Activated T-helper 2 cell treated with anti-CD3 and anti-CD28 coated beads, Interferon-gamma antibody, Interleukin-2, Interleukin-4, amounts not matched to agents 10 μg/mL and 5 μg/mL and 100 μg/mL, durations not matched to agents 14 hours and 24 hours and 36 hours (primary cell): ENCODE data around the gene PCBP3. TPM values are rescaled to one million over a fixed set of nuclear protein-coding genes. Genes with fewer than 3 reads are reported as not detected.
"Not testable (repeated sequence)": the region's sequence is repeated elsewhere in the genome, so short reads cannot be mapped to it uniquely, and the experiment has no call there.

Experiments used
- DNase-seq: peaks from one replicate; pipeline ENCODE4 v3.0.0; 2021; ENCODE audit warnings: low spot score
- H3K27ac Mint-ChIP-seq: one replicate; pipeline ENCODE4 v1.8.0; 2021; ENCODE audit warnings: mixed read lengths
- H3K27me3 Mint-ChIP-seq: one replicate; pipeline ENCODE4 v1.8.0; 2021; ENCODE audit warnings: low read depth, mixed read lengths
- H3K36me3 Mint-ChIP-seq: one replicate; pipeline ENCODE4 v1.8.0; 2021; ENCODE audit warnings: low read depth, mixed read lengths
- H3K4me1 Mint-ChIP-seq: one replicate; pipeline ENCODE4 v1.8.0; 2021; ENCODE audit warnings: low read depth, mixed read lengths
- H3K4me3 Mint-ChIP-seq: one replicate; pipeline ENCODE4 v1.8.0; 2021; ENCODE audit warnings: low read depth, mild to moderate bottlenecking, moderate library complexity, mixed read lengths
- H3K9me3 Mint-ChIP-seq: one replicate; pipeline ENCODE4 v1.8.0; 2021; ENCODE audit warnings: mixed read lengths
- intact Hi-C: fragments of 100-400 bp; cut with micrococcal nuclease; formaldehyde crosslinking; loops from one replicate; pipeline ENCODE4 v1.15.1; 2023
- total RNA-seq: library from RNA; stranded (reverse); gene quantifications from 2 replicates; pipeline ENCODE4 v1.2.3, GENCODE V29; 2022

The PCBP3 gene
- 6.9 and 8.2 TPM in 2 replicates for total RNA-seq

GRCh38 chr21:45643021-45643980 is at the start of gene PCBP3:
PCBP3 (plus strand) TSS chr21:45643725; CDS start chr21:45850086, 206,361 bp downstream.
- intact Hi-C loops: loop anchor here (1.0 to 10.0 kb wide), 5 partner anchors 53 to 828 kb away; partner anchors contain the start of genes POFUT2 and SUMO3
- peak; percentile 92 for DNase-seq
- H3K4me3 Mint-ChIP-seq: peak within 1 kb of the TSS; percentile 78
- H3K9me3 Mint-ChIP-seq: no peaks in the 10 kb centered on the region
- H3K27me3 Mint-ChIP-seq: peaks cover 8% of the 10 kb centered on the region
- H3K36me3 Mint-ChIP-seq: no peaks in the 10 kb centered on the region
- H3K27ac Mint-ChIP-seq: no peak within 1 kb of the TSS
- H3K4me1 Mint-ChIP-seq: peaks cover 13% of the 10 kb centered on the region

GRCh38 chr21:45594721-45595489 is 48.6 kb upstream of the PCBP3 start:
- DNase-seq: no peak
- H3K36me3 Mint-ChIP-seq: no peaks in the 10 kb centered on the region
- no peak overlapping the region for H3K27ac Mint-ChIP-seq

DNA sequence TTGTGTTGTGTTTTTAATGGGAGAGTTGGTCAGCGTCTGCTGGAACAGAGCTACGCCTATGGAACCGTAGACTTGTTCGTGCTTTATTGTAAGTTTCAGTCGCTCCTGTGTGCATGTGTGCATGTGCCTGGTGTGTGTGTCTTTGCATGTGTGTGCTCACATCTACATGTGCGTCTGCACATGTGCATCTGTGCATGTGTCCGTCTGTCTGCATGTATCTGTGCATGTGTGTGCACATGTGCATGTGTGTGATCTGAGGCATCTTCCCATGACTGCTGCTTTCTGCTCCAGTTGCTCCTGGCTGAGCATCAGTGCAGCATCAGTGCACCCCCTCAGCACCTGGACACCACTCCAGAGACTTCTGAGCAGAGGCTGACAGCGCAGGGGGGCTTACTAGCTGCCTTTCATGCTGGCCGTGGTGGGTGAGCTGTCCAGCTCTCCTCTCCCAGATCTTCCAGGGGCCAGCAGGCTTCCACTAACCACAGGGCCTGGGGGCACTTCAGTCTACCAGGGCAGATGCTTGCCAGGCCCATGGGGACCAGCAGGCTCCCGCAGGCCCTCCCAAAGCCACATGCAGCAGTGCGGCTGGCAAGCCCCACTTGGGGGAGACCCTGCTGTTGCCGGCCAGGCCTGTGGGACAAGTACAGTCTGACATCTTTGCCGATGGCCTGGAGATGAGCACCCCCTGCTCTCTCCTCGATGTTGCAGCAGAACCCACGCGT is 47.8 kb upstream of the PCBP3 start:
- Mint-ChIP-seq H3K36me3 (no peaks in the 10 kb centered on the region), H3K4me1 (peaks cover 15% of the 10 kb centered on the region), H3K9me3 (no peaks in the 10 kb centered on the region), H3K27me3 (peaks cover 2% of the 10 kb centered on the region), H3K4me3 (no peak overlapping the region), H3K27ac (no peak overlapping the region)
- intact Hi-C loops: loop anchor here (1.0 kb wide), 2 partner anchors 39 to 117 kb away; no protein-coding TSS in a partner anchor
- DNase-seq: no peak

More at GRCh38 chr21:45594721-45595489, 48.6 kb upstream of the PCBP3 start:
- Mint-ChIP-seq H3K4me3 (no peak overlapping the region), H3K27me3 (peaks cover 2% of the 10 kb centered on the region), H3K9me3 (no peaks in the 10 kb centered on the region), H3K4me1 (peaks cover 15% of the 10 kb centered on the region)
- intact Hi-C loops: no loop called here

- Mint-ChIP-seq H3K4me1 (peaks cover 15% of the 10 kb centered on the region), H3K4me3 (no peak overlapping the region), H3K9me3 (no peaks in the 10 kb centered on the region), H3K36me3 (no peaks in the 10 kb centered on the region), H3K27me3 (peaks cover 2% of the 10 kb centered on the region), H3K27ac (no peak overlapping the region)
- intact Hi-C loops: loop anchor here (1.0 kb wide), 2 partner anchors 41 to 119 kb away; no protein-coding TSS in a partner anchor
- DNase-seq: peak; percentile 72
Measured at GRCh38 chr21:45596704-45597318, 46.7 kb upstream of the PCBP3 start.

GRCh38 chr21:45598109-45598508 is 45.4 kb upstream of the PCBP3 start:
- Mint-ChIP-seq H3K27me3 (peaks cover 4% of the 10 kb centered on the region), H3K4me3 (no peak overlapping the region), H3K36me3 (no peaks in the 10 kb centered on the region), H3K4me1 (peaks cover 15% of the 10 kb centered on the region), H3K27ac (no peak overlapping the region), H3K9me3 (peaks cover 4% of the 10 kb centered on the region)
- intact Hi-C loops: no loop called here
- no peak for DNase-seq

DNA sequence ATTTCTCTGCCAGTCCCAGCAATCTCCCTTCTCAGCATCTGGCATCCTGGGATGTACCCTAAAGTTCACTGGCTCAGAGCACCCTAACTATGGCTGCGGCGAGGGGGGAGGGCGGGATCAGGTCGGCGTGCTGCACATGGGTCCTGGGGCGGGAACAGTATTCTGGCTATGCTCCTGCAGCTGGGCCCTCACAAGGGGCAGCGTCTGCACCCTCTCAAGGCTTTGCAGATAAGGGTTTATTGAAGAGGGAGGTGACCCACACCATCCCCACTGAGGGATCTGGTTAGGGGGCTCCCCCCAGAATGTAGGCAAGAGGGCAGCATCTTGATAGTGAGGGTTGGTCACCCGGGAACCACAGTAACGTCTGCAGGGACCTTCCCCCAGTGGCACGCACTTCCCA is 44.9 kb upstream of the PCBP3 start:
- H3K27ac Mint-ChIP-seq: no peak overlapping the region
- H3K4me3 Mint-ChIP-seq: no peak overlapping the region
- intact Hi-C loops: no loop called here
- no peak for DNase-seq
- H3K4me1 Mint-ChIP-seq: peaks cover 11% of the 10 kb centered on the region
- no peaks in the 10 kb centered on the region for H3K36me3 Mint-ChIP-seq
- peaks cover 9% of the 10 kb centered on the region for H3K27me3 Mint-ChIP-seq
- H3K9me3 Mint-ChIP-seq: peaks cover 10% of the 10 kb centered on the region

GRCh38 chr21:45599146-45599581 is 44.4 kb upstream of the PCBP3 start:
- Mint-ChIP-seq H3K27ac (no peak overlapping the region), H3K27me3 (peaks cover 11% of the 10 kb centered on the region), H3K4me3 (no peak overlapping the region), H3K9me3 (peaks cover 15% of the 10 kb centered on the region), H3K4me1 (peaks cover 7% of the 10 kb centered on the region), H3K36me3 (no peaks in the 10 kb centered on the region)
- no peak for DNase-seq
- intact Hi-C loops: no loop called here

GRCh38 chr21:45600248-45600647 is 43.3 kb upstream of the PCBP3 start:
- Mint-ChIP-seq H3K4me1 (peaks cover 7% of the 10 kb centered on the region), H3K27me3 (peaks cover 12% of the 10 kb centered on the region), H3K27ac (no peak overlapping the region), H3K36me3 (no peaks in the 10 kb centered on the region), H3K9me3 (peaks cover 17% of the 10 kb centered on the region), H3K4me3 (no peak overlapping the region)
- DNase-seq: no peak
- intact Hi-C loops: no loop called here

- peaks cover 12% of the 10 kb centered on the region for H3K27me3 Mint-ChIP-seq
- intact Hi-C loops: no loop called here
Measured at GRCh38 chr21:45601551-45601950, 42.0 kb upstream of the PCBP3 start.

GRCh38 chr21:45602106-45602505 is 41.4 kb upstream of the PCBP3 start:
- no peak overlapping the region for H3K27ac Mint-ChIP-seq
- peaks cover 10% of the 10 kb centered on the region for H3K27me3 Mint-ChIP-seq
- H3K4me1 Mint-ChIP-seq: no peaks in the 10 kb centered on the region
- intact Hi-C loops: no loop called here
- DNase-seq: no peak
- peaks cover 17% of the 10 kb centered on the region for H3K9me3 Mint-ChIP-seq
- H3K4me3 Mint-ChIP-seq: no peak overlapping the region
- no peaks in the 10 kb centered on the region for H3K36me3 Mint-ChIP-seq

More at GRCh38 chr21:45601551-45601950, 42.0 kb upstream of the PCBP3 start:
- Mint-ChIP-seq H3K4me3 (no peak overlapping the region), H3K36me3 (no peaks in the 10 kb centered on the region), H3K27ac (no peak overlapping the region), H3K4me1 (peaks cover 4% of the 10 kb centered on the region), H3K9me3 (peaks cover 17% of the 10 kb centered on the region)
- DNase-seq: no peak

GRCh38 chr21:45603481-45603880 is 40.0 kb upstream of the PCBP3 start:
- peaks cover 17% of the 10 kb centered on the region for H3K9me3 Mint-ChIP-seq
- peaks cover 2% of the 10 kb centered on the region for H3K4me1 Mint-ChIP-seq
- no peaks in the 10 kb centered on the region for H3K36me3 Mint-ChIP-seq
- no peak overlapping the region for H3K4me3 Mint-ChIP-seq
- no peak for DNase-seq
- intact Hi-C loops: no loop called here
- no peak overlapping the region for H3K27ac Mint-ChIP-seq
- H3K27me3 Mint-ChIP-seq: peaks cover 12% of the 10 kb centered on the region

GRCh38 chr21:45604681-45605080 is 38.8 kb upstream of the PCBP3 start:
- not testable (repeated sequence) for DNase-seq

More at GRCh38 chr21:45604681-45605080, 38.8 kb upstream of the PCBP3 start:
- H3K27ac Mint-ChIP-seq, H3K36me3 Mint-ChIP-seq, intact Hi-C loops, H3K4me3 Mint-ChIP-seq, H3K4me1 Mint-ChIP-seq: not testable (repeated sequence)
- H3K9me3 Mint-ChIP-seq: peaks cover 17% of the 10 kb centered on the region
- peaks cover 12% of the 10 kb centered on the region for H3K27me3 Mint-ChIP-seq
